Measurements from ENCODE around the gene KRT72.

GRCh38 chr12:52577316-52577715, 23.9 kb downstream of the KRT72 start:
- TF ChIP-seq POLR2AphosphoS5 (IDR thresholded peaks at IDR 0.05; ENCODE audit: insufficient read depth in 1 of 2, low read depth in 1 of 2): no peak
- TF ChIP-seq CTCF (IDR thresholded peaks at IDR 0.05): no peak

Data from vagina (tissue), 2 donors.